DND-41 (cell line): Measurements from ENCODE around the gene SPNS3.

Source experiments
- ATAC-seq: fragments of 200-7000 bp; cut with Tn5 transposase; 3 replicates; pipeline ENCODE4 v1.9.1; 2021; ENCODE audit warnings: low read depth; ENCODE audit not compliant: insufficient read depth
- DNase-seq: peaks from one replicate; pipeline ENCODE4 v3.0.0-alpha.2; 2020
- H2AFZ ChIP-seq: 2 replicates; pipeline ENCODE4 v1.6.0; 2012; ENCODE audit warnings: low read depth, low read length
- H3K27ac ChIP-seq: 2 replicates; pipeline ENCODE4 v1.5.1; 2012; ENCODE audit warnings: low read length, inconsistent platforms
- H3K27me3 ChIP-seq: fragments of 200-600 bp; sonication (generic); 2 replicates; pipeline ENCODE4 v1.6.0; 2012; ENCODE audit warnings: low read length, mild to moderate bottlenecking, inconsistent platforms; ENCODE audit not compliant: insufficient read depth, poor library complexity
- H3K36me3 ChIP-seq: 2 replicates; pipeline ENCODE4 v1.5.1; 2012; ENCODE audit warnings: low read length, inconsistent platforms; ENCODE audit not compliant: insufficient read depth
- H3K4me1 ChIP-seq: 2 replicates; pipeline ENCODE4 v1.5.1; 2012; ENCODE audit warnings: mild to moderate bottlenecking, low read length; ENCODE audit not compliant: insufficient read depth
- H3K4me2 ChIP-seq: 2 replicates; pipeline ENCODE4 v1.6.0; 2012; ENCODE audit warnings: mild to moderate bottlenecking, moderate library complexity, low read length, inconsistent platforms; ENCODE audit not compliant: insufficient read depth
- H3K4me3 ChIP-seq, 2 experiments: fragments of 200-600 bp in 1 of 2; shearing (Covaris generic) in 1 of 2; 2 replicates each; pipeline ENCODE4 v1.5.1; 2012 to 2016; ENCODE audit warnings: inconsistent platforms in 2 of 2, low read length in 2 of 2, mild to moderate bottlenecking in 2 of 2, low read depth in 1 of 2, moderate library complexity in 1 of 2
- H3K79me2 ChIP-seq: 2 replicates; pipeline ENCODE4 v1.6.0; 2012; ENCODE audit warnings: low read length, inconsistent platforms; ENCODE audit not compliant: insufficient read depth
- H3K9ac ChIP-seq: 2 replicates; pipeline ENCODE4 v1.6.0; 2012; ENCODE audit warnings: low read depth, mild to moderate bottlenecking, inconsistent platforms, low read length, moderate library complexity
- H3K9me3 ChIP-seq: 2 replicates; pipeline ENCODE4 v1.5.1; 2012; ENCODE audit warnings: low read length, moderate library complexity, mild to moderate bottlenecking, inconsistent platforms; ENCODE audit not compliant: insufficient read depth, severe bottlenecking
- H4K20me1 ChIP-seq: 2 replicates; pipeline ENCODE4 v1.6.0; 2012; ENCODE audit warnings: low read length; ENCODE audit not compliant: insufficient read depth
- EZH2 ChIP-seq: IDR thresholded peaks from 3 replicates; pipeline ENCODE4 v1.6.1; 2012; ENCODE audit warnings: borderline replicate concordance, low read depth, mild to moderate bottlenecking, moderate library complexity, low read length, inconsistent platforms; ENCODE audit not compliant: severe bottlenecking
- TF ChIP-seq, protein P1 (sequence below): IDR thresholded peaks from 2 replicates; pipeline ENCODE4 v1.5.1; 2012; ENCODE audit warnings: borderline replicate concordance, low read length, moderate library complexity, mild to moderate bottlenecking; ENCODE audit not compliant: poor library complexity, severe bottlenecking; ENCODE audit errors: extremely low read depth

Gene SPNS3

DNA sequence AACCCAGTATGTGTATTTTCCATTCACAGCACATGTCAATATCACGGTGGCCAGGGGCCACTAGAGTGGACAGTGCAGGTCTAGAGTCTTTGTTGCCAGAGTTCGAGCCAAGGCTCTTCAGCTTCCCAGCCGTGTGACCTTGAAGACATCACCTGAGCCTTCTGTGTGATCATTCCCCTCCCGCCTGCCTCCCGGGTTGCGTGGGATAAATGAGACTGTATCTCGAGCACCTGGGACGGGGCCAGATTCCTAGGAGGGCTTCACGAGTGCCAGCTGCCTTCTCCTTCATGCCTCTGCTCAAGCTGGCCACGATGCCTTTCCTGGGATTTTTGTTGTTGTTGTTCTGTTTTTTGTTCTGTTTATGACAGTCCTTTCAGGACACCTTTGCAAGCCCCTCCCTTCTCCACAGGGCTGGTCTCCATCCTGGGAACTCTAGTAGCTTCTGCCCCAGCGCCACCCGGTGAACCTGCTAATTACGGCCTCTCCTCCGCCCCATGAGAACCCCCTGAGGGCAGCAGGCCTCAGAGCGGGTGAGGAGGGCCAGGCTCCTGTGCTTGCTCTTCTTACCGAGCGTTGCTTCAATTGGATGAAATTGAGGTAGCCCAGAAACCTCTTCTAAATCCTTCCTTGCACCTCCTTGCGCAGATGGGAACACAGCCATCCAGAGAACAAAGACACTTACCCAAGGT lies 68.9 kb downstream of the SPNS3 start:
- H3K4me2 ChIP-seq, result no peak overlapping the region
- H3K36me3 ChIP-seq, result no peaks in the 10 kb centered on the region
- H3K9me3 ChIP-seq, result no peaks in the 10 kb centered on the region
- no peaks in the 10 kb centered on the region for H3K79me2 ChIP-seq
- peaks cover 27% of the 10 kb centered on the region for H3K4me1 ChIP-seq
- no peak for DNase-seq
- no peak overlapping the region for H3K9ac ChIP-seq
- TF ChIP-seq EZH2, result no peak
- TF ChIP-seq, protein P1, sequence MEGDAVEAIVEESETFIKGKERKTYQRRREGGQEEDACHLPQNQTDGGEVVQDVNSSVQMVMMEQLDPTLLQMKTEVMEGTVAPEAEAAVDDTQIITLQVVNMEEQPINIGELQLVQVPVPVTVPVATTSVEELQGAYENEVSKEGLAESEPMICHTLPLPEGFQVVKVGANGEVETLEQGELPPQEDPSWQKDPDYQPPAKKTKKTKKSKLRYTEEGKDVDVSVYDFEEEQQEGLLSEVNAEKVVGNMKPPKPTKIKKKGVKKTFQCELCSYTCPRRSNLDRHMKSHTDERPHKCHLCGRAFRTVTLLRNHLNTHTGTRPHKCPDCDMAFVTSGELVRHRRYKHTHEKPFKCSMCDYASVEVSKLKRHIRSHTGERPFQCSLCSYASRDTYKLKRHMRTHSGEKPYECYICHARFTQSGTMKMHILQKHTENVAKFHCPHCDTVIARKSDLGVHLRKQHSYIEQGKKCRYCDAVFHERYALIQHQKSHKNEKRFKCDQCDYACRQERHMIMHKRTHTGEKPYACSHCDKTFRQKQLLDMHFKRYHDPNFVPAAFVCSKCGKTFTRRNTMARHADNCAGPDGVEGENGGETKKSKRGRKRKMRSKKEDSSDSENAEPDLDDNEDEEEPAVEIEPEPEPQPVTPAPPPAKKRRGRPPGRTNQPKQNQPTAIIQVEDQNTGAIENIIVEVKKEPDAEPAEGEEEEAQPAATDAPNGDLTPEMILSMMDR, result no peak
- H3K4me3 ChIP-seq, result no peak overlapping the region
- H4K20me1 ChIP-seq, result peaks cover 43% of the 10 kb centered on the region
- H3K27me3 ChIP-seq, result peaks cover 28% of the 10 kb centered on the region
- ATAC-seq, result no peak
- no peak overlapping the region for H2AFZ ChIP-seq
- no peak overlapping the region for H3K27ac ChIP-seq

DNA sequence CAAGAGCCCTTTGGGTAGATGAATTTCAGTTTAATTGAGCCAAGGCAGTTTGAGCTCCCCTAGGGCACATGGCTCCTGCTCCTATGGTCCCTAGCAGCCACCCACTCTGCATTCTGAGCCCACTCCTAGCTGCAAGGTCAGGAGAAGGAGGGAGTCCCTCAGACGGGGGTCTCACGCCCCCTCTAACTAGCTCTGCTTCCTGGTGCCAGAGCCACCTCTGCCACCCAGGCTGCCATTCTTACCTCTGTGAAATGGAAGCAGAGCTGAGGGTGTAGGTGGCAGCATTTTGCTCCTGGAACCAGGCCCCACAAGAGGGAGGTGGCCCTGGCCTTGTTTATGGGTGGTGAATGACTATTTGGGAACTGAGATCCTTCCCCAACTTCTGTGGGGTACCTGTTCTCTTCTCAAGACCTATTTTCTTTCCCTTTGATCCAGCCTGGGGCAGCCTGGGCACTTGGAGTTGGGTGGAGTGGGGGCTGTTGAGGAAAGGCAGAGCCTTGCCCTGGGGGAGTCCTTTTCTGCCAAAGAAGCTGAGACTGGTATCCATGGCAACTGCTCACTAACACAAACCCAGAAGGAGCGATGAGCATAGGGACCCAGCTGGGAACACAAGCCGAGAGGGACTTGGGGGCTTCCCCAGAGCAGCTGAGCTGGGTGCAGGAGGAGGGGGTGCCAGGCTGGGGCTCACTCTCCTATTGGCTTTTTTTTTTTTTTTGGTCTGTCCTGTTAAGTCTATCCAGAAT lies 69.7 kb downstream of the SPNS3 start:
- ATAC-seq (no peak), DNase-seq (no peak)
- Histone ChIP-seq H4K20me1 (peaks cover 35% of the 10 kb centered on the region), H3K79me2 (no peaks in the 10 kb centered on the region), H3K9ac (no peak overlapping the region), H3K4me1 (peaks cover 23% of the 10 kb centered on the region), H3K9me3 (no peaks in the 10 kb centered on the region), H3K27me3 (peaks cover 24% of the 10 kb centered on the region), H3K27ac (no peak overlapping the region), H3K36me3 (no peaks in the 10 kb centered on the region), H2AFZ (no peak overlapping the region), H3K4me3 (no peak overlapping the region), H3K4me2 (no peak overlapping the region)
- TF ChIP-seq, protein P1, result no peak
- no peak for TF ChIP-seq EZH2

DNA sequence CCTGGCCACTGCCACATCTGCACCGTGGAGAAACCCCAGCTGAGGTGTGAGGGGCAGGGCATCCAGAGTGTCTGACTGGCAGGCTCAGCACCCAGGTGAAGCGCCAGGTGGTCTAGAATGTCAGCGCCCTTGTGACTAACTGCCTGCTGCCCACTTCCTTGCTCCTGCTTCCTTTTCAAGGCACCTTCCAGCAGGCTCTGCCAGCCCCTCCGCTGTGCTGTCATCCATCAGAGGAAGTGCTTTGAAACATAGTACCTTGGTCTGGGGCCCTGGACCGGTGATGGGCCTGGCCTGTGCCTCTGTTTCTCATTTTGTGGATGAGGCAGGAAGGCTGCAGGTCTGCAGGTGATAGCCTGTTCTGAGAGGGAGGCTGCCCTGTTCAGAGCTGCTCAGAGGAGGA lies 70.4 kb downstream of the SPNS3 start:
- H3K4me1 ChIP-seq, result peaks cover 19% of the 10 kb centered on the region
- no peaks in the 10 kb centered on the region for H3K36me3 ChIP-seq
- DNase-seq (peak; percentile 20), ATAC-seq (0 out of 3 replicates have a peak, but pooled peaks have one; percentile 16)
- no peak overlapping the region for H3K27ac ChIP-seq
- H3K4me2 ChIP-seq, result no peak overlapping the region
- H3K27me3 ChIP-seq, result peaks cover 22% of the 10 kb centered on the region
- no peak overlapping the region for H2AFZ ChIP-seq
- no peaks in the 10 kb centered on the region for H3K79me2 ChIP-seq
- H4K20me1 ChIP-seq, result peaks cover 33% of the 10 kb centered on the region
- H3K4me3 ChIP-seq, result no peak overlapping the region
- no peak overlapping the region for H3K9ac ChIP-seq
- TF ChIP-seq, protein P1, result no peak
- no peak for TF ChIP-seq EZH2
- H3K9me3 ChIP-seq, result no peaks in the 10 kb centered on the region
